Activated CD8-positive, alpha-beta memory T cell treated with anti-CD3 and anti-CD28 coated beads, Interleukin-2, amount 50 U/mL, for 4 hours (primary cell): ENCODE results near the gene KCTD10.

Experiments
- DNase-seq: peaks from one replicate; pipeline ENCODE4 v3.0.0-alpha.2; 2020

Gene KCTD10, protein sequence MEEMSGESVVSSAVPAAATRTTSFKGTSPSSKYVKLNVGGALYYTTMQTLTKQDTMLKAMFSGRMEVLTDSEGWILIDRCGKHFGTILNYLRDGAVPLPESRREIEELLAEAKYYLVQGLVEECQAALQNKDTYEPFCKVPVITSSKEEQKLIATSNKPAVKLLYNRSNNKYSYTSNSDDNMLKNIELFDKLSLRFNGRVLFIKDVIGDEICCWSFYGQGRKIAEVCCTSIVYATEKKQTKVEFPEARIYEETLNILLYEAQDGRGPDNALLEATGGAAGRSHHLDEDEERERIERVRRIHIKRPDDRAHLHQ

DNA sequence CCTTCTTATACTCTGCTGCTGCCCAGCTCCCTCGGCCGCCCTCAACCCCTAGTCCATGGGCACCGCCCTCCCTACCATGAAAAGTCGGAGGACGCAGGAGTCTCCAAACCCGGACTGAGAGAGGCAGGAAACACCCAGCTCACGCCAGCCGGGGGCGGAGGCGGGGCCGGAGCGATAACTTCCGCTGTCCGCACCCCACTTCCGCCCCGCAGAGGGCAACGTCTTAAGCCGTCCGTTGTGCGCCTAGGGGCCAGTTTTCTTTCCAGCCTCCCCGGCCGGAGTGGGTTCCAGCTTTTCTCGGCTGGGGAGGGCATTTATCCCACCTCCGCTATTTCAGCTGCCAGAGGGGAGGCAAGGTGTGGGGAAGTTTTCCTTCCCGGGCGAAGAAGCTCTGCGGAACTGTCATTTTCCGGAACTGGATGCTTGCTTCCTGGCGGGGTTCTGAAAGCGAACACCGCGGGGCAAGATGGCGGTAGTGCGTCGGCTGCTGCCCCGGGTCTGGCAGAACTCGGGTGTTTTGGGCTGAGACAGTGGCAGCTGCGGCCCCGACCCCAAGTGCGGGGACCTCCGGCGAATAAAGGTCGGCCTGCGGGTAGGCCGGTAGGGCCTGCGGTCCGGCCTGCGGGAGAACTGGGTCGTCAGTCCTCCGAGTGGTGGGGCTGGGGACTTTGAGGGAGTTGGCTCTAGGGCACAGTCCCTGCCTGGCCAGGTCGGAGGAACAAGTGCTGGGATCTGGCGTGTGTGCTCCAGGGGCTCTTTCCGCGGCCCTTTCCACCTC, at the start of gene KCTD10, which contains the start of gene UBE3B:
Gene KCTD10, minus strand, starts transcription at position 116 of the 778 bp plus-strand sequence. Its CDS starts 38 bp downstream, at position 78.
Gene UBE3B, plus strand, starts transcription at position 450 of the 778 bp plus-strand sequence. CDS start 5,918 bp downstream, outside the sequence.
- DNase-seq = peak; percentile 84

DNA sequence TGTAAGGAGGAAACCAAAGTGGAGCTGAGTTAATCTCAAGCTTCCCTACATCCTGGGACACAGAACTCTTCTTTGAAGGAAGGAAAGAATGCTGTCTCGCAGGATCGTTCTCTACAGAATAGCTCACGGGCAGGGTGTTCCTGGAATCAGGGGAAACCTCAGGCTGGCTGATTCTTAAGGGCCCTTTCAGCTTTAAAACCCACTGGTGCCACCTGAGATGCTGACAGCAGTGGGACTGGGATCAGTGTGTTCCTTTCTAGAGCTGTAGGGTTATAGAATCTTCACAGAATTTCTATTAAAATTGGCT, 48.1 kb upstream of the KCTD10 start:
- no peak for DNase-seq

DNA sequence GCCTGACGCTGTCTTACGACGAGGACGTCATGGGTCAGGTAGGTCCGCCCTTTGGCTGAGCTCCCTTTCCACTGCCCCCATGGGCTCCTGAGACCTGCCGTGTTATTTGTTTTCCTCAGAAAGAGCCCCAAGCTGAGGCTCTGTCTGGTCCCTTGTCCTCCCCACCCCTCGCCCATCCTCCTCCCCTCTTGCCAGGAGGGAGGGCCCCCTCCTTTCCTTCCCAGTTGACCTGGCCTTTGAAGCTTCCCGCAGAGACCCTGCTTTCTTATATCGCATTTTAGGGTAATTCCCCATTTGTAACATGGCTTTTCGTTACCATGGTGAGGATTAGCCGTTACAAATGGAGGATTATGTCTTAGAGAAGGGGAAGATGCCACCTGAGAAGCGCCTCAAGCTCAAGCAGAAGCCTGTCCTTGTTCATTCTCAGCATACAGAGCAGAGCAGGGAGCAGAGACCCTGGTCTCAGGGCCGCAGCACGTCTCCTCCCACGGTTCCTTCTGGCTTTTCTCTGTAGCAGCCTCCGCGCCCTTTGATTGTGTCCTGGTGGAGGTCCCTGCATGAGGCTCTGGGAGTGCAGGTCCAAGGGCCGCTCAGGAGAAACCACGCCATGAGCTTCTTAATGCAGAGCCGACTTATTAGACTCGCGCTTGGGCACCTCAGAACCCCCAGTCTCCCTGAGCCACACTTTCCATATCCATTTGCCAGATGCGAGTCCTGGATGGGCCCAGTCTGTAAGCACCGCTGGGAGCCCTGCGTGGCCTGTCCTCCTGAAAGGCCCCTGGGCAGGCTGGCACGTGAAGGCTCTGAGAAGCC, 47.6 kb upstream of the KCTD10 start:
- no peak for DNase-seq

DNA sequence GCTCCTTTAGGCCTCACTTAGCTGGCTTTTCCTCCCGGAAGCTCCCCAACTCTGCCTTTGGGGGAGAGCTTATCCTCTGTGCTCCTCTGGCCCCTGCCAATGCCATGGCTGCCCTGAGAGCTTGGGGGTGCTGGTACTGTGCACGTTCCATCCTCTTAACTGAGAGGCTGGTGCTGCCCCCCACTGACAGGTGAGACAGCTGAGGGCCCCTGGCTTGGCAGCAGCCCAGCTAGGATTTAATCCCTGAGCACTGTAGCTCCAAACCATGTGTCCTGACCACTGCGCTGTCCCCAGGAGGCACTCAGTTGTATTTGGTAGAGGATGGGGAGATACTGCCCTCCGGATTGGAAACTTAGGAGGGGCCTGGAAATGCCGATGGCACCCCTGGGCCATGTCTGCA, 46.4 kb upstream of the KCTD10 start:
- DNase-seq = no peak

DNA sequence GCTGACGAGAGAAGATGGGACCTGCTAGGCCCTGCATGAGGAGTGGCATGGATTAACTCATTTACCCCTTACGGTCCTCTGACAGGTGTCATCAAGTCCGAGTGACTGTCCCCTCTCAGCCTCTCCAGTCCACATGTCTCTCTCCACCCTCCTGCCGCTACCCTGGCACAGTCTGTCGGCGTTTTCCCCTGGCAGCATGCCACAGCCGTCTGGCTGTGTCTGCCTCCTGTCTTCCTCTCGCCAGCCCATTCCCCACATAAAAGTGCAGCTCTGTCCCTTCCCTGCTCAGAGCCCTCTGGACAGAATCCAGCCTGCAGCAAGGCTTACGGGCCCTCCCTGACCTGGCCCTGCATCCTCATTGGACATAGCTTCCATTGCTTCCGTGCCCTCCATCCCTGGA, 46.0 kb upstream of the KCTD10 start:
- no peak for DNase-seq

DNA sequence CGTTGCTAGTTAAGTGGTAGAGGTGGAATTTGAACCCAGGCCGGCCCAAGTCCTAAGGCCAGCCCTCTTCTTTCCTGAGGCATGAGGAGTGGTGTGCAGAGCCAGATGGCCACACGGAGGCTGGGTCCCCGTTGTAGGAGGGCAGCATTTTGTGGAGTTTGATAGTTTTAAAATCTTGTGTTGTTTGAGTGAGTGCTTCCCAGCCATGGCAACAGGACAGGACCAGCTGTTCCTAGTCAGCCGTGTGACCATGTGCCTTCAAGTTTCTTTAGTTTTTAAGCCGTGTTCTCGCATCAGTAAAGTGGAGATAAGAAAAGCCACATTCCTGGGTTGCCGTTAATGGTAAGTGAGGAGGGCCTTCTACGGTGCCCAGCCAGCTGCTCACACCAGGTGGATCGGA, 44.7 kb upstream of the KCTD10 start:
- DNase-seq = no peak

DNA sequence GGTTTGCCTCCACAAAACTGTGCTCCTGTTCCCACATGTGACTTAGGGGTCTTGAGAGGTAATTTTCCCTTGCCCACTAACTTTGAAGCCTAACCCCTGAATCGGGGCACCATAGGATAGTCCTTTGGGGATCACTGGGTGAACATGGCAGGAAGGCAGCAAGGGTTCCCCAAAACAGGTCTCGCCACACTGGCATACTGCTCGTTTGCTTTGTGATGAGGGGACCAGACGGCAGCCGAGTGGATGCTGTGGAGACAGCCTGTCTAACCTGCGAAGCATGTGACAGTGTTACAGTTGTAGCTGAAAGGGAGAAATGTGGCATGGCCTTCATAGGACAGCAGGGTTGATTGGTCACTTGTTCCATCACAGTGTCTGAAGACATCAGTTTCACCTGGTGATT, 42.7 kb upstream of the KCTD10 start:
- no peak for DNase-seq

DNA sequence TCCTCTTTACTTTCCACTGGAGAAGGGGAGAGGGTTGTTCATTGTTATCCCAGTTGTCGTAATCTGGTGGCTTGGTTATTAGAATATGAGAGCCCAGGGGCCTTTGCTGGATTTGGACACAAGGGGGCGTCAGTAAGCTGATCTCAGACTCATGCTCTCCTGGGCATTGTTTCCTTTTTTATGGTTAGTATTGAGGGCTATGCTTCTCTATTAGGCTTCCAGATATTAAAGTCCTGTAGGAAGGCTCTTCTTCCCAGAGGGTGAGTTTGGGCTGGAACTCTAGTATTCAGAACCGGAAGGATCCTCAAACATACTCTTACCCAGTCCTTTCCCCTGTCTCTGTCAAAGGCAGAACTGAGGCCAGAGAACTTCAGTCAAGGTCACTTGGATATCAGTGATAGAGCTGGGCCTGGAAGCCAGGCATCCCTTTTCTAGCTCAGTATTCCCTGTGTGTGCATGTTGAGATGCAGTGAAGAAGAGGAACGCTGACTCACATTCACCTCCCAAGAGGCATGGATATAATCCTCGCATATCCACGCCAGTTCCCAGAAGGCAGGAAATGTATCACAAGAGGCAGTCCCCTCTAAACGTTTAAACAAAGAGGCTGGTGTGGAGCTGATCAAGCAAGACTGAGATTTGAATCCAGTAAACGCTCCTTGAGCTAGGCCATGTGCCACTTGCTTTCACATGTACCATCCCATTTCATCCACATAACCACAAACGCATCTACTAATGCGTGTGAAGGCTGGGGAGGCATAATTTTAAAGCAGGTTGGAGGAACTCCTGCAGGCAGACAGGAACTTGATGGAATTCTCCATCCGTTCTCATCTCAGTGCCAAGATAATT, 41.9 kb upstream of the KCTD10 start:
- peak; percentile 53 for DNase-seq

DNA sequence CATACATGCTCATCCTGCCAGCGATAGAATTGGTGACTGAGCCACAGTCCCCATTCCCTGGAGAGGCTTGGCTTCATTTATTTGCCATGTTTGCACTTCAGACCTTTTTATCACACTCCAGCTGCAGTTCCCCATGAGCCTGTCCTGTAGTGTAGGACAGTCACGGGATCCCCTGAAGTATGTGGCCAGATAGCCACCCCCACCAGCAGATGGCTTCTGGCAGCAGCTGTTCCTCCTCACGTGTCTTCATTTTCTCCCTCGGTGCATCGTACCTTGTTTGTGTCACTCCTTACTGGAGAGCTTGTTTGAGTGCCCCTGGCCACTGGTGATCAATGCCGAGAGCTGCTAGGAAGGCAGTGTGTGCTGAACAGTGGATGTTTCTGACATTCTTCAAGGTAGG, 40.5 kb upstream of the KCTD10 start:
- DNase-seq = no peak

DNA sequence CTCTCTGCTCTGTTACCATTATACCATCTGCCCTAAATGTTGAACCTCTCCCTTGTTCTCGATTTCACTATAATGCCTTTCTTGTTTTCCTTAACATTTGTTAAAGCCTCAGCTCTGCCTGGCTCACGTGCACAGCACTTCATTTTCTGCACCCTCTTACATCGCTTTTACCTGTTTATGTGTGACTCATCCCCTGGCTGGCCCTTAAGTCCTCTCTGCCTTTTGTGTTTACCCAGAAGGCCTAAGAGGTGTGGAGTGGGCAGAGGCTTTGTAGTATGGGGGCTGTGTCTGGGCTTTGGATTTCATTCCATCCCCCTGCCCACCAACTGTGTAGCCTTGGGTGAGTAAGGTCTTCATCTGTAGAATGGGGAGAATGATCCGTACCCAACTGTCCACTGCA, 36.9 kb upstream of the KCTD10 start:
- DNase-seq = no peak

DNA sequence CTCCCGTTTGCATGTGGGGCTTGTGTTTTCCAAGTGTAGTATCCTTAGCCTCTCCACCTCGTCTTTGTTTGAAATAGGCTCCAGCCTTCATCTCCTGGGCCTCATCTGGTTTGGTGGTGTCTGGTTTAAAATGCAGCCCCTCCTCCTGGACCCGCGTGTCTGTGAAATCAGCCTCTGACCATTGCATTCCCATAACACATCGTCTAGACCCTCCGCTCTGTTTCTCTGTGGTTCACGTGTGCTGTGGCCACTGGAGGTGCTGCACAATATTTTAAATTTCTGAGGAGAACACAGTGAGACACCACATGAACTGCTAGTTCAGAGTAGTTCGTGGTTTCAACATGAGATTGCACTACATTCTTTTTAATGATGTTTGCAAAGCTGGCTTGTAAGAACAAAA, 36.0 kb upstream of the KCTD10 start:
- DNase-seq = no peak

DNA sequence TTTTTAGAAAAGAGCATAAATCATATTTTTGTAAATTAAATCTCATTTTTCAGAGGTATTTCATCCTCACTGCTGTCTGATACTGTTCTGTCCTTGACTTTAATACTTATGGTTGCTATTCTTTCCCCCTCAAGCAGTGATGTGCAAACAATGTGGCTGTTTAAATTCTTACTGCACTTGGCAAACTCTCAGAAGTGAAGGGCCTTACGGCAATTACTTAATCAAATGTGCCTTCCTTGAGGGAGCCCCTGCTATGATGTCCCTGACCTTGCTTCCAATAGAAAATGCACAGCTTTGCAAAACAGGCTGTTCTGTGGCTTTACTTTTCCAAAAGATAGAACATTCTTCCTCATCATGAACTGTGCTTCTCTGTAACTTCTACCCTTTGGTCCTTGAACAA, 35.5 kb upstream of the KCTD10 start:
- no peak for DNase-seq

DNA sequence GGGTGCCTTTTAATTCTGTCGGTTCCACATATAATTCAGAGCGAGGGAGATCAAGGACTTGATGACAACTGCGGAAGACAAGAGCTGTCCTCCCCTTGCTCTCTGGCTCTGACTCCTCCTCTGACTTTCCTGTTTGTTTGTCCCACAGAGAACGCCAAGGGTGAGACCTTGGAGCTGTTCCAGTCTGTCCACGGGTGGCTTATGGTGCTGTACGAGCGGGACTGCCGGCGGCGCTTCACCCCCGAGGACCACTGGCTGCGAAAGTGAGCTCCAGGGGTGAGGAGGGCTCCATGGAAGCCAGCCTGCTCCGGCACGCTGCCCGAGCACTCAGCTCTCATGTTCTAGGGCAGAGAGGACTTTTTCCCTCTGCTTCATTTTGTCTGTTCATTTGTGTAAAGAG, 33.1 kb upstream of the KCTD10 start:
- DNase-seq = no peak

DNA sequence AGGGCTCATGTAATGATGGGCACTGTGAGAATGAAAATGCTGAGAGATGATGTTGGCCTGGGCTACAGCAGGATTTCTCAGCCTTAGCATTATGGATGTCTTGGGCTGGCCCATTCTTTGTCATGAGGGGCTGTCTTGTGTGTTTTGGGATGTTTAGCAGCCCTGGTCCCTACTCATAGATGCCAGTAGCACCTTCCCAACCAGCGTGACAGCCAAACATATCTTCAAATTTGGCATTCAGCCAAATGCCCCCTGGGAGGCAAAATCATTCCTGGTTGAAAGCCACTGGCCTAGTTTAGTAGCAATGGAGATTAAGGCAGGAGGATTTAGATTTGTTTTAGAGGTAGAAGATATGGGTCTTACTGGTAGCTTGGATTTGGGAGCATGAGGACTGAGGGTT, 27.0 kb upstream of the KCTD10 start:
- DNase-seq = no peak

DNA sequence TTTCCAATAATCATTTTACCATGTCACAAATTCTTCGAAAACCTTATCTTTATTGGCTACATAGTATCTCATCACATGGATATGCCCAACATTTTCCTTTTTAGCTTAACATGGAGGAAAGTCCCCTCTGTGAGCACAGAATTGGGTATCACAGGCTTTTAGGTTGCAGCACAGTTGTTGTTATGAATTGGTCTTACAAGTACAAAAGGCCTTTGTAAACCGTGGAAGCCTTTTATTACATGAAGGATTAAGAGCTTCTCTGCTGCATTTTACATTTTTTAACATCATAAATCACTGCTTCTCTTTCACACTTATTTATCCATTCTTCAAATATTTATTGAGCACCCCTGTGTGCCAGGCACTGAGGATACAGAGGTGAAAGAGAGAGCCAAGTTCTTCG, 26.5 kb upstream of the KCTD10 start:
- no peak for DNase-seq

DNA sequence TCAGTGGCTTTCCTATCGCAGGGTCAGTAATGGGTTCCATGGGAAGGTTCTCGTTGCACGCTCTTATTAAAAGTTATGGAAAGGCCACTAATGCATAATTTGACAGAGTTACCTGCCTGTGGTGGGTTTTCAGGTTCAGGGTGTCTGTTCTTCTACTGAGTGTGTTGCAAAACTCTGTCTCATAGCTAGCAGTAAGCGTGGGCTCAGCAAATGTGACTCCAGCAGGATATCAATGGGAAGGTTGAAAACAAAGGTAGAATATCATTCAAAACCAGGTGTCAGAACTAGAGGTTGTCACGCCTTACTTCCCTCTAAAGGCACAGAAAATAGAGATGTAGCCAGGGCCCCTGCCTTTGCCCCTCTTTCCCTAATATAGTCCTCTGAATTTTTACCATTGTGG, 25.2 kb upstream of the KCTD10 start:
- DNase-seq = no peak

DNA sequence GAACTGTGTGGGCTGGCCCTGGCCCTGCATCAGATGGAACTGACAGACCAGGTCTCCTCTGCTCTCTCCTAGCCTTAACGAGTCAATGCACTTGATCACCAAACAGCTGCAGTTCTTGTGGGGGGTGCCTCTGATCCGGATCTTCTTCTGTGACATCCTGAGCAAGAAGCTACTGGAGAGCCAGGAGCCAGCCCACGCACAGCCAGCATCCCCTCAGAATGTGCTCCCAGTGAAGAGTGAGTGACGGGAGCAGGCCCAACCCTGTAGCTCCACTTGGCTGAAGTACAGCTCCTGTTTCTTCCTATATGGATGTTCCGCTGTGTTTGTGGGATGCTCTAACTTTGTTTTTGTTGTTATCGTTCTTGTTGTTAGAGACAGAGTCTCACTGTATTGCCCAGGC, 24.2 kb upstream of the KCTD10 start:
- DNase-seq = no peak

DNA sequence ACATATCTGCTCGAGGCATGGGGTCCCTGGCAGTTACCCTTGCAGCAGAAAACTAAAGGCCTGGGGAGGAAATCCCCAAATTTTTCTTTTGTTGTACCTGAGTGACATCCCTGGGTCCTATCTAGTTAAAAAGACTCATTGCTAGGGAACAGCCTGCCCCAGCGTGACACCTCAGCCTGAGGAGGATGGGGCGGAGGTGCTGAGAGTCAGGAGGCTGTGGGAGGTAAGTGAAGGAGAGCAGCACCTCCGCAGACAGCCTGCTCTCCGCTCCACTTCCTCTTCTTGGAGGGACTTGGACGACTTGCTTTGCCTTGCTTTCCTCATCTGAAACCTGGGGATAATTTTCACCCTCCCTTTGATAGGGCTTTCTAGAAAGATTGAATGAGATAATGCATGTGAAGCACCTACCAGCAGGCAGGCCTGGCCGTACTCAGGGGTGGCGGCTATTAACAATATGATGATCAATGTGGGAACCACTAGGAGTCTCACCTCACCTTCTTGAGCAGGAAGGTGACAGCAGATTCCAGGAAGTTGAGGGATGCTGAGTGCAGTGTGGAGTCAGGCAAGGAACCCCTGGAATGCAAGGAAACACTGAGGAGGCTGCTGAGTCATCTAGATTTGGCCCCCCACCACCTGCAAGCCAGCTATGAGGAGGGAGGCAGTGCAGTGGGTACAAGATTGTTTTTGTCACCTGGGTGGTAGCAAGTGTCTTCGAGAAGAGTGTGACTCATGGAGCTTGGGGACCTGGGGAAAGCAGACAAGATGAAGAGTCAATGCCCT, 23.5 kb upstream of the KCTD10 start:
- no peak for DNase-seq

DNA sequence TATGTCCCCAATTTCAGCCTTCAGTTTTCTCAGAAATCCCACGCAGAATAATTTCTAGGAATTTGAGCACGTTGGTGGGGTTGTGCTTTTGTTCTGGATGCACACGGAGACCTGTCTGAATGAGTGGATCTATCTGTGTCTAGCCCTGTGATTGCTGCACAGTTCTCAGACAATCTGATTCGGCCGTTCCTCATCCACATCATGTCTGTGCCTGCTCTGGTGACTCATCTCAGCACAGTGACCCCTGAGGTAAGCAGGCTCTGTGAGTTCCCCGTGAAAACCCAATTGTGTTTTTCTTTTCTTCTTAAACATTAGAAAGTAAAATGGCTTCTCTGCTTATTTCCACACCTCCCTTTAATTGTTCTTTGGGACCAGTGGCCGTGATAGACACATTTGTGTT, 20.6 kb upstream of the KCTD10 start:
- no peak for DNase-seq

DNA sequence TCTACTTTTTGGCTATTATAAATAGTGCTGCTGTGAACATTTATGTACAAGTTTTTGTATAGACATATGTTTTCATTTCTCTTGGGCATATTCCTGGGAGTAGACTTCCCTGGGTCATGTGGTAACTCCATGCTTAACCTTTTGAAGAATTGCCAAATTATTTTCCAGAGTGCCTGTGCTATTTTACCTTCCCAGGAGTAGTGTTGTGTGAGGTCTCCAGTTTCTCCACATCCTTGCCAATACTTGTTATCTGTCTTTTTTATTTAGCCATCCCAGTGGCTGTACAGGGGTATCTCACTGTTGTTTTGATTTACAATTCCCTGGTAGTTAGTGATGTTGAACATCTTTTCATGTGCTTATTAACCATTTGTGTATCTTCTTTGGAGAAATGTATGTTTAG, 19.2 kb upstream of the KCTD10 start:
- no peak for DNase-seq

DNA sequence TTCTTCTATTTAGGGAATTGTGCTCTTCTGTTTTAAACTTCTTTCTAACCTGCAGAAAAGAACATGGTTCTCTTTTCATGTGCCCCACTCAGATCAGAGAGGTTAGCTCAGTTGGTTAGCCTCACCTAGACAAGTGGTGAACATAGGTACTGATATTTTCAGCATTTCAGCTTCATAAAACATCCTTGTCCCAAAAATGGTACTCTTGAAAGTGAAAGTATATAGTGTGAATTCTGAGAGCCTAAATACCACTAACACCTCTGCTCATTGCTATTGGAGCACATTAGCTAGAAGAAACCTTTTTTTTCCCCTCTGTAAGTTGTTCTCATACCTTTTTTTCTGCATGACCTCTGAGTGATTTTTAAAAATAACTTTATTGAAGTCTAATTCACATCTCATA, 17.9 kb upstream of the KCTD10 start:
- no peak for DNase-seq

DNA sequence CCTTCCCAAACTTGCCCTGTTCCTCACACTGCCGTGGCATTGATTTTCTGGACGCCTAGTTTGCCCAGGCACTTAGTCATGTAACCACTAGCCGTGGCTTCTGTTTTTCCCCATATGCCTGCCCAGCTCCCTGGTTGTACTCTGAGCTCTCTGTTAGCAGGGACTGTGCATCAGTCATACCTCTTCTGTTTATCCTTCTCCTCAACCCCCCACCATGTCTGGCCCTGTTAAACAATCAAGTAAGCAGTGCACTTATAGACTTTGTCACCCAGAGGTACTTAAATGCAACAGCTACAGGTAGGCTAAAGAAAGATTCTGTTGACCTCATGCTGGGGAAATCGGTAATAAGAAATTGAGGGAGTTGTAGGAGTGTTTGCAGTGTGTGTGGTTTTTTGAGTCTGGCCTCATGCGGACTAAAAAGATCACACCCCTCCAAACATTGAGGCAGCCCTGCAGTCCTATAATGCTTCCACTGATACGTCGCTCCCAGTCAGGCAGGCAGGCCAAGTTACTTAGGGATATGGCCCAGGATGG, 17.3 kb upstream of the KCTD10 start:
- no peak for DNase-seq
